Measurements from ENCODE around the gene HTR6. TPM values are rescaled to one million over a fixed set of nuclear protein-coding genes. Genes with fewer than 3 reads are reported as not detected.

HTR6 gene
- total and polyA plus RNA-seq, 2 donors (not counting 1 experiment from before 2014, with no cell fraction given) = under 0.01 to 0.02 TPM

DNA sequence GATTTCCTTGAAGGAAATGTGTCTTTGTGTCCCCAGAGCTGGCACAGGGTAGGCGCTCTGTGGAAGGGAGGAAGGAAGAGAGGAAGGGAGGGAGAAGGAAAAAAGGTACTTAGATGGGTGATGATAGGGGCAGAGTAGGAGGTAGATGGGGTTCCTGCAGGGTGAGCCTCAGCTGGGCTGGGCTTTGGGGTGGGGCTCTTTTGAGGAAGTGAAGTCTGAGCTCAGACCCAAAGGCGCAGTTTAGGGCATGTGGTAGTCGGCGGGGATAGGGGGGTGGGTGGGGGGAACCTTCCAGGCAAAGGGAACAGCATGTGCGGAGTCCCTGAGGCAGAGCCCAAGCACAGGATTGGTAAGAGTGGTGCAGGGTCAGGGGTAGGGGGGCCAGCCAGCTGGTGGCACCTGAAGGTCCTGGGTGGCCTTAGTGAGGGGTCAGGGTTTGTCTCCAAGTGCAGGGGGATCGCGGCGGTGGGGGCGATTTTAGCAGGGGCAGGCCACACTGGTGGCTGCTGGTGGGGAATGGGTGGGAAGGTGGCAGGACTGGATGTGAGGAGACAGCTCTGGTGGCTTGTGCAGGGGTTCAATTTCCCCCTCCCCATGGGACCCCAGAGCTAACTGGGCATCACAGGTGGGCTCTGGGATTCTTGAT, 8.4 kb upstream of the HTR6 start:
- Histone ChIP-seq H3K4me1 (ENCODE audit: control insufficient read depth, extremely low read depth, insufficient read depth, low read length) (peaks cover 17% of the 10 kb centered on the region), H3K79me2 (ENCODE audit: control insufficient read depth, insufficient read depth, low read length) (peaks cover 28% of the 10 kb centered on the region), H3K4me2 (ENCODE audit: extremely low read depth, insufficient read depth, low read length) (no peak overlapping the region), H3K4me3 (replicated peaks in 1 of 4; ENCODE audit: control extremely low read depth in 1 of 4, insufficient read depth in 1 of 4, low read depth in 3 of 4, low read length in 4 of 4) (no peak overlapping the region), H3K27ac (ENCODE audit: insufficient read depth, low read length) (no peak overlapping the region), H2AFZ (ENCODE audit: low read length) (no peak overlapping the region), H3K36me3 (ENCODE audit: control insufficient read depth, insufficient read depth, low read length) (peaks cover 8% of the 10 kb centered on the region), H3K9ac (ENCODE audit: insufficient read depth, low read length) (no peak overlapping the region), H3K27me3 (ENCODE audit: control insufficient read depth, insufficient read depth, low read length) (no peaks in the 10 kb centered on the region), H4K20me1 (ENCODE audit: control insufficient read depth, extremely low read depth, insufficient read depth, low read length) (peaks cover 2% of the 10 kb centered on the region), H3K9me3 (ENCODE audit: control insufficient read depth, insufficient read depth, low read depth, low read length) (no peaks in the 10 kb centered on the region)
- DNase-seq (ENCODE audit: low read depth in 2 of 2) = no peak
- no peak for TF ChIP-seq EZH2 (IDR thresholded peaks at IDR 0.05; ENCODE audit: low read length, missing control alignments)
- TF ChIP-seq, protein P1, sequence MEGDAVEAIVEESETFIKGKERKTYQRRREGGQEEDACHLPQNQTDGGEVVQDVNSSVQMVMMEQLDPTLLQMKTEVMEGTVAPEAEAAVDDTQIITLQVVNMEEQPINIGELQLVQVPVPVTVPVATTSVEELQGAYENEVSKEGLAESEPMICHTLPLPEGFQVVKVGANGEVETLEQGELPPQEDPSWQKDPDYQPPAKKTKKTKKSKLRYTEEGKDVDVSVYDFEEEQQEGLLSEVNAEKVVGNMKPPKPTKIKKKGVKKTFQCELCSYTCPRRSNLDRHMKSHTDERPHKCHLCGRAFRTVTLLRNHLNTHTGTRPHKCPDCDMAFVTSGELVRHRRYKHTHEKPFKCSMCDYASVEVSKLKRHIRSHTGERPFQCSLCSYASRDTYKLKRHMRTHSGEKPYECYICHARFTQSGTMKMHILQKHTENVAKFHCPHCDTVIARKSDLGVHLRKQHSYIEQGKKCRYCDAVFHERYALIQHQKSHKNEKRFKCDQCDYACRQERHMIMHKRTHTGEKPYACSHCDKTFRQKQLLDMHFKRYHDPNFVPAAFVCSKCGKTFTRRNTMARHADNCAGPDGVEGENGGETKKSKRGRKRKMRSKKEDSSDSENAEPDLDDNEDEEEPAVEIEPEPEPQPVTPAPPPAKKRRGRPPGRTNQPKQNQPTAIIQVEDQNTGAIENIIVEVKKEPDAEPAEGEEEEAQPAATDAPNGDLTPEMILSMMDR (conservative IDR thresholded peaks at IDR 0.05 in 1 of 2, IDR thresholded peaks at IDR 0.05 in 1 of 2; ENCODE audit: low read depth in 1 of 2, low read length in 2 of 2) = no peak

DNA sequence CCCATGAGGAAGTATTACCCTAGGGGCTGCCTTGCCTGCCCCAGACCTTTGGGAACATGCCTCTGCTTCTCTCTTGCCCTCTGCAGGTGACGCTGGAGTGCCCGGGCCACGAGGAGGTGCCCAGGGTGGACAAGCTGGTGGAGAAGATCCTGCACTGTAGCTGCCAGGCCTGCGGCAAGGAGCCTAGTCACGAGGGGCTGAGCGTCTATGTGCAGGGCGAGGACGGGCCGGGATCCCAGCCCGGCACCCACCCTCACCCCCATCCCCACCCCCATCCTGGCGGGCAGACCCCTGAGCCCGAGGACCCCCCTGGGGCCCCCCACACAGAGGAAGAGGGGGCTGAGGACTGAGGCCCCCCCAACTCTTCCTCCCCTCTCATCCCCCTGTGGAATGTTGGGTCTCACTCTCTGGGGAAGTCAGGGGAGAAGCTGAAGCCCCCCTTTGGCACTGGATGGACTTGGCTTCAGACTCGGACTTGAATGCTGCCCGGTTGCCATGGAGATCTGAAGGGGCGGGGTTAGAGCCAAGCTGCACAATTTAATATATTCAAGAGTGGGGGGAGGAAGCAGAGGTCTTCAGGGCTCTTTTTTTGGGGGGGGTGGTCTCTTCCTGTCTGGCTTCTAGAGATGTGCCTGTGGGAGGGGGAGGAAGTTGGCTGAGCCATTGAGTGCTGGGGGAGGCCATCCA, 7.8 kb upstream of the HTR6 start:
- Histone ChIP-seq H4K20me1 (ENCODE audit: control insufficient read depth, extremely low read depth, insufficient read depth, low read length) (peaks cover 2% of the 10 kb centered on the region), H3K27ac (ENCODE audit: insufficient read depth, low read length) (no peak overlapping the region), H3K4me2 (ENCODE audit: extremely low read depth, insufficient read depth, low read length) (no peak overlapping the region), H3K36me3 (ENCODE audit: control insufficient read depth, insufficient read depth, low read length) (peaks cover 8% of the 10 kb centered on the region), H3K4me3 (replicated peaks in 1 of 4; ENCODE audit: control extremely low read depth in 1 of 4, insufficient read depth in 1 of 4, low read depth in 3 of 4, low read length in 4 of 4) (no peak overlapping the region), H3K4me1 (ENCODE audit: control insufficient read depth, extremely low read depth, insufficient read depth, low read length) (peaks cover 11% of the 10 kb centered on the region), H2AFZ (ENCODE audit: low read length) (no peak overlapping the region), H3K9ac (ENCODE audit: insufficient read depth, low read length) (no peak overlapping the region), H3K9me3 (ENCODE audit: control insufficient read depth, insufficient read depth, low read depth, low read length) (no peaks in the 10 kb centered on the region), H3K79me2 (ENCODE audit: control insufficient read depth, insufficient read depth, low read length) (peaks cover 23% of the 10 kb centered on the region), H3K27me3 (ENCODE audit: control insufficient read depth, insufficient read depth, low read length) (no peaks in the 10 kb centered on the region)
- TF ChIP-seq, protein P1 (conservative IDR thresholded peaks at IDR 0.05 in 1 of 2, IDR thresholded peaks at IDR 0.05 in 1 of 2; ENCODE audit: low read depth in 1 of 2, low read length in 2 of 2) = no peak
- TF ChIP-seq EZH2 (IDR thresholded peaks at IDR 0.05; ENCODE audit: low read length, missing control alignments) = no peak
- no peak for DNase-seq (ENCODE audit: low read depth in 2 of 2)

DNA sequence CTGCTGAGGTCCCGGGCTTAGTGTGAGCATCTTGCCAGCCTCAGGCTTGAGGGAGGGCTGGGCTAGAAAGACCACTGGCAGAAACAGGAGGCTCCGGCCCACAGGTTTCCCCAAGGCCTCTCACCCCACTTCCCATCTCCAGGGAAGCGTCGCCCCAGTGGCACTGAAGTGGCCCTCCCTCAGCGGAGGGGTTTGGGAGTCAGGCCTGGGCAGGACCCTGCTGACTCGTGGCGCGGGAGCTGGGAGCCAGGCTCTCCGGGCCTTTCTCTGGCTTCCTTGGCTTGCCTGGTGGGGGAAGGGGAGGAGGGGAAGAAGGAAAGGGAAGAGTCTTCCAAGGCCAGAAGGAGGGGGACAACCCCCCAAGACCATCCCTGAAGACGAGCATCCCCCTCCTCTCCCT, 7.2 kb upstream of the HTR6 start:
- TF ChIP-seq, protein P1 (conservative IDR thresholded peaks at IDR 0.05 in 1 of 2, IDR thresholded peaks at IDR 0.05 in 1 of 2; ENCODE audit: low read depth in 1 of 2, low read length in 2 of 2) = no peak
- TF ChIP-seq EZH2 (IDR thresholded peaks at IDR 0.05; ENCODE audit: low read length, missing control alignments) = no peak
- peaks cover 8% of the 10 kb centered on the region for H3K36me3 ChIP-seq (ENCODE audit: control insufficient read depth, insufficient read depth, low read length)
- no peaks in the 10 kb centered on the region for H3K9me3 ChIP-seq (ENCODE audit: control insufficient read depth, insufficient read depth, low read depth, low read length)
- H4K20me1 ChIP-seq (ENCODE audit: control insufficient read depth, extremely low read depth, insufficient read depth, low read length) = peaks cover 2% of the 10 kb centered on the region
- no peak overlapping the region for H3K9ac ChIP-seq (ENCODE audit: insufficient read depth, low read length)
- no peak overlapping the region for H3K4me2 ChIP-seq (ENCODE audit: extremely low read depth, insufficient read depth, low read length)
- H3K4me3 ChIP-seq (replicated peaks in 1 of 4; ENCODE audit: control extremely low read depth in 1 of 4, insufficient read depth in 1 of 4, low read depth in 3 of 4, low read length in 4 of 4) = no peak overlapping the region
- no peak overlapping the region for H3K27ac ChIP-seq (ENCODE audit: insufficient read depth, low read length)
- peaks cover 9% of the 10 kb centered on the region for H3K4me1 ChIP-seq (ENCODE audit: control insufficient read depth, extremely low read depth, insufficient read depth, low read length)
- no peak for DNase-seq (ENCODE audit: low read depth in 2 of 2)
- peaks cover 19% of the 10 kb centered on the region for H3K79me2 ChIP-seq (ENCODE audit: control insufficient read depth, insufficient read depth, low read length)
- no peak overlapping the region for H2AFZ ChIP-seq (ENCODE audit: low read length)
- no peaks in the 10 kb centered on the region for H3K27me3 ChIP-seq (ENCODE audit: control insufficient read depth, insufficient read depth, low read length)

Measured in fibroblast of lung (primary cell).